Body of pancreas (tissue), 4 donors: ENCODE data around the gene SLC35D3. TPM values are rescaled to one million over a fixed set of nuclear protein-coding genes. Genes with fewer than 3 reads are reported as not detected.

ENCODE experiments used
- ATAC-seq: fragments of 150-250 bp; one replicate; pipeline ENCODE4 v1.9.1; 2016
- DNase-seq, 4 donors: peaks; one replicate each; pipeline ENCODE4 v3.0.0-alpha.2; 2019
- H3K27ac ChIP-seq, 4 donors: fragments of 200-600 bp; sonication (generic); 1 replicate in 3 of 4; 2 replicates in 1 of 4; pipeline versions ENCODE4 v1.5.1 to v1.6.1; 2016 to 2019; ENCODE audit warnings: mild to moderate bottlenecking in 1 of 4, mixed read lengths in 1 of 4, moderate library complexity in 1 of 4
- H3K27me3 ChIP-seq, 2 donors: fragments of 200-600 bp; sonication (generic); one replicate each; pipeline ENCODE4 v1.6.0; 2016; ENCODE audit warnings: mild to moderate bottlenecking in 1 of 2
- H3K36me3 ChIP-seq, 2 donors: fragments of 200-600 bp; sonication (generic); replicated peaks in 1 of 2; 2 replicates each; pipeline ENCODE4 v1.5.1; 2016; ENCODE audit warnings: low read depth in 2 of 2; ENCODE audit not compliant: insufficient read depth in 1 of 2
- H3K4me1 ChIP-seq: fragments of 200-600 bp; sonication (generic); one replicate; pipeline ENCODE4 v1.6.0; 2016
- H3K4me3 ChIP-seq, 2 donors: fragments of 200-600 bp; sonication (generic); 1 replicate in 1 of 2; 2 replicates in 1 of 2; pipeline ENCODE4 v1.5.1; 2016 to 2019
- H3K9me3 ChIP-seq, 3 donors: fragments of 200-600 bp; sonication (generic); 1 replicate in 2 of 3; 2 replicates in 1 of 3; pipeline ENCODE4 v1.5.1; 2016
- CTCF ChIP-seq, 7 experiments: fragments of 450-650 bp in 4 of 7; fragments of 200-600 bp in 3 of 7; sonication (generic) in 3 of 7; IDR thresholded peaks; one replicate each; pipeline ENCODE4 v1.5.1; 2016 to 2019; ENCODE audit warnings: antibody characterized with exemption in 7 of 7
- POLR2A ChIP-seq, 3 donors: fragments of 450-650 bp; IDR thresholded peaks; one replicate each; pipeline ENCODE4 v1.6.1; 2016; ENCODE audit warnings: antibody characterized with exemption in 3 of 3, mild to moderate bottlenecking in 2 of 3
- WGBS, 2 donors: methylation state at CpG; one replicate each; pipeline ENCODE4 v1.1.5; 2017; 5-methylcytosine and 5-hydroxymethylcytosine counted together
- intact Hi-C: fragments of 100-400 bp; cut with DNase I; formaldehyde crosslinking; loops from one replicate; pipeline ENCODE4 v1.15.1; 2023
- total RNA-seq, 2 donors: library from RNA; depleted of rRNA; stranded (reverse); fragments of >200 nt; gene quantifications; one replicate each; pipeline ENCODE4 v1.1.0, GENCODE V29; 2016

The SLC35D3 gene
- total RNA-seq, 2 donors from 2014 or later = not detected

GRCh38 chr6:136921381-136921935 is 643 bp upstream of the SLC35D3 start:
- Histone ChIP-seq H3K36me3 (no peaks in the 10 kb centered on the region), H3K4me3 (peak overlapping the region; percentile 34 to 41), H3K27me3 (peaks cover 0 to 12% of the 10 kb centered on the region in 2 donors), H3K4me1 (peaks cover 36% of the 10 kb centered on the region), H3K9me3 (no peaks in the 10 kb centered on the region), H3K27ac (no peak overlapping the region)
- intact Hi-C loops = no loop called here
- no peak for TF ChIP-seq POLR2A (IDR thresholded peaks at IDR 0.05)
- no peak for TF ChIP-seq CTCF (IDR thresholded peaks at IDR 0.05)
- peak; percentile 64 for ATAC-seq
- WGBS, 2 donors = 0 to 1% methylated on average over 13 to 59 of the region's 59 CpGs
- peak; percentile 10 to 43 (median 28) for DNase-seq

DNA sequence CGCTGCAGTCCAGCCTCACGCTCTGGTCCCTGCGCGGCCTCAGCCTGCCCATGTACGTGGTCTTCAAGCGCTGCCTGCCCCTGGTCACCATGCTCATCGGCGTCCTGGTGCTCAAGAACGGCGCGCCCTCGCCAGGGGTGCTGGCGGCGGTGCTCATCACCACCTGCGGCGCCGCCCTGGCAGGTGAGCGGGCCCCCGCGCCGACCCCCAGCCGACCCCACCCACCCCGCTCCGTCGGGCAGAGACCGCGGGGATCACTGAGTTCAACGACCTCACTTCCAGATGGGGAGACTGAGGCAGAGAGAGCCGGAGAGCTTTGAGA is 545 bp downstream of the SLC35D3 start:
- intact Hi-C loops = no loop called here
- H3K36me3 ChIP-seq = no peaks in the 10 kb centered on the region
- ATAC-seq = peak; percentile 15

GRCh38 chr6:136923116-136923953 is 1.2 kb downstream of the SLC35D3 start:
- no peak overlapping the region for H3K4me3 ChIP-seq
- H3K27ac ChIP-seq = no peak overlapping the region
- ATAC-seq (no peak), DNase-seq (no peak)
- 32 to 33% methylated on average over 43 to 65 of the region's 65 CpGs for WGBS, 2 donors
- no peaks in the 10 kb centered on the region for H3K36me3 ChIP-seq
- peaks cover 0 to 12% of the 10 kb centered on the region in 2 donors for H3K27me3 ChIP-seq
- H3K4me1 ChIP-seq = peaks cover 36% of the 10 kb centered on the region
- no peaks in the 10 kb centered on the region for H3K9me3 ChIP-seq
- no peak for TF ChIP-seq POLR2A (IDR thresholded peaks at IDR 0.05)
- TF ChIP-seq CTCF (IDR thresholded peaks at IDR 0.05) = no peak
- intact Hi-C loops = no loop called here

More for the DNA sequence above, 545 bp downstream of the SLC35D3 start:
- TF ChIP-seq CTCF (IDR thresholded peaks at IDR 0.05) = no peak
- no peak for TF ChIP-seq POLR2A (IDR thresholded peaks at IDR 0.05)
- no peaks in the 10 kb centered on the region for H3K9me3 ChIP-seq
- H3K27ac ChIP-seq = no peak overlapping the region
- WGBS, 2 donors = 2% methylated on average over 25 of the region's 29 CpGs; no CpG with 5 or more reads in 1 of the 2 donors
- H3K4me1 ChIP-seq = peaks cover 36% of the 10 kb centered on the region
- H3K27me3 ChIP-seq = peaks cover 0 to 12% of the 10 kb centered on the region in 2 donors
- peak in 2 of 4 donors; percentile 7 to 23 for DNase-seq
- no peak overlapping the region for H3K4me3 ChIP-seq

DNA sequence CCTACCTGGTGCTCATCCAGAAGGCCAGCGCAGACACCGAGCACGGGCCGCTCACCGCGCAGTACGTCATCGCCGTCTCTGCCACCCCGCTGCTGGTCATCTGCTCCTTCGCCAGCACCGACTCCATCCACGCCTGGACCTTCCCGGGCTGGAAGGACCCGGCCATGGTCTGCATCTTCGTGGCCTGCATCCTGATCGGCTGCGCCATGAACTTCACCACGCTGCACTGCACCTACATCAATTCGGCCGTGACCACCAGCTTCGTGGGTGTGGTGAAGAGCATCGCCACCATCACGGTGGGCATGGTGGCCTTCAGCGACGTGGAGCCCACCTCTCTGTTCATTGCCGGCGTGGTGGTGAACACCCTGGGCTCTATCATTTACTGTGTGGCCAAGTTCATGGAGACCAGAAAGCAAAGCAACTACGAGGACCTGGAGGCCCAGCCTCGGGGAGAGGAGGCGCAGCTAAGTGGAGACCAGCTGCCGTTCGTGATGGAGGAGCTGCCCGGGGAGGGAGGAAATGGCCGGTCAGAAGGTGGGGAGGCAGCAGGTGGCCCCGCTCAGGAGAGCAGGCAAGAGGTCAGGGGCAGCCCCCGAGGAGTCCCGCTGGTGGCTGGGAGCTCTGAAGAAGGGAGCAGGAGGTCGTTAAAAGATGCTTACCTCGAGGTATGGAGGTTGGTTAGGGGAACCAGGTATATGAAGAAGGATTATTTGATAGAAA is 2.0 kb downstream of the SLC35D3 start:
- intact Hi-C loops = no loop called here
- Histone ChIP-seq H3K36me3 (no peaks in the 10 kb centered on the region), H3K27me3 (peaks cover 0 to 10% of the 10 kb centered on the region in 2 donors), H3K4me3 (no peak overlapping the region), H3K4me1 (peaks cover 36% of the 10 kb centered on the region), H3K27ac (no peak overlapping the region), H3K9me3 (no peaks in the 10 kb centered on the region)
- no peak for ATAC-seq
- TF ChIP-seq CTCF (IDR thresholded peaks at IDR 0.05) = no peak
- WGBS, 2 donors = 69 to 72% methylated on average over 27 to 39 of the region's 40 CpGs
- no peak for DNase-seq
